Measurements from ENCODE around the gene CCBE1. TPM values are rescaled to one million over a fixed set of nuclear protein-coding genes. Genes with fewer than 3 reads are reported as not detected.

Gene CCBE1
- total RNA-seq, 1 donor from 2014 or later: 4.1 TPM

- Histone ChIP-seq H3K27me3 (ENCODE audit: insufficient read depth, low read length) (no peaks in the 10 kb centered on the region), H3K27ac (ENCODE audit: low read depth, low read length) (peak overlapping the region; percentile 91), H2AFZ (ENCODE audit: low read depth, low read length) (no peak overlapping the region), H3K4me3 (ENCODE audit: insufficient read depth, low read depth, low read length) (no peak overlapping the region), H3K9ac (ENCODE audit: low read length) (peak overlapping the region; percentile 73), H4K20me1 (ENCODE audit: insufficient read depth, low read length) (no peaks in the 10 kb centered on the region), H3K4me1 (ENCODE audit: insufficient read depth, low read length) (peaks cover 49% of the 10 kb centered on the region), H3K4me2 (ENCODE audit: low read length) (peak overlapping the region; percentile 66), H3K36me3 (ENCODE audit: insufficient read depth, low read length) (no peaks in the 10 kb centered on the region), H3K9me3 (ENCODE audit: insufficient read depth, low read depth, low read length) (peaks cover 3% of the 10 kb centered on the region), H3K79me2 (ENCODE audit: insufficient read depth, low read length) (no peaks in the 10 kb centered on the region)
- Mint-ChIP-seq H3K27me3 (ENCODE audit: low read depth, unreplicated experiment) (no peaks in the 10 kb centered on the region), H3K27ac (ENCODE audit: unreplicated experiment) (peak overlapping the region; percentile 94), H3K36me3 (ENCODE audit: low read depth, unreplicated experiment) (no peaks in the 10 kb centered on the region), H3K4me1 (ENCODE audit: low read depth, unreplicated experiment) (peaks cover 46% of the 10 kb centered on the region), H3K9me3 (ENCODE audit: unreplicated experiment) (peaks cover 11% of the 10 kb centered on the region), H3K4me3 (ENCODE audit: unreplicated experiment) (peak overlapping the region; percentile 36)
- FAIRE-seq: peak; percentile 17
- no peak for TF ChIP-seq EZH2 (IDR thresholded peaks at IDR 0.05; ENCODE audit: insufficient read depth, low read length)
- TF ChIP-seq, protein P1, sequence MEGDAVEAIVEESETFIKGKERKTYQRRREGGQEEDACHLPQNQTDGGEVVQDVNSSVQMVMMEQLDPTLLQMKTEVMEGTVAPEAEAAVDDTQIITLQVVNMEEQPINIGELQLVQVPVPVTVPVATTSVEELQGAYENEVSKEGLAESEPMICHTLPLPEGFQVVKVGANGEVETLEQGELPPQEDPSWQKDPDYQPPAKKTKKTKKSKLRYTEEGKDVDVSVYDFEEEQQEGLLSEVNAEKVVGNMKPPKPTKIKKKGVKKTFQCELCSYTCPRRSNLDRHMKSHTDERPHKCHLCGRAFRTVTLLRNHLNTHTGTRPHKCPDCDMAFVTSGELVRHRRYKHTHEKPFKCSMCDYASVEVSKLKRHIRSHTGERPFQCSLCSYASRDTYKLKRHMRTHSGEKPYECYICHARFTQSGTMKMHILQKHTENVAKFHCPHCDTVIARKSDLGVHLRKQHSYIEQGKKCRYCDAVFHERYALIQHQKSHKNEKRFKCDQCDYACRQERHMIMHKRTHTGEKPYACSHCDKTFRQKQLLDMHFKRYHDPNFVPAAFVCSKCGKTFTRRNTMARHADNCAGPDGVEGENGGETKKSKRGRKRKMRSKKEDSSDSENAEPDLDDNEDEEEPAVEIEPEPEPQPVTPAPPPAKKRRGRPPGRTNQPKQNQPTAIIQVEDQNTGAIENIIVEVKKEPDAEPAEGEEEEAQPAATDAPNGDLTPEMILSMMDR (IDR thresholded peaks at IDR 0.05; ENCODE audit: insufficient read depth, low read depth, low read length): no peak
- no peak for DNase-seq (ENCODE audit: low read depth)
Measured at GRCh38 chr18:59718464-59719157, 21.4 kb upstream of the CCBE1 start.

GRCh38 chr18:59718108-59718463 lies 20.9 kb upstream of the CCBE1 start:
- Mint-ChIP-seq H3K27ac (ENCODE audit: unreplicated experiment) (peak overlapping the region; percentile 94), H3K9me3 (ENCODE audit: unreplicated experiment) (peaks cover 11% of the 10 kb centered on the region), H3K27me3 (ENCODE audit: low read depth, unreplicated experiment) (no peaks in the 10 kb centered on the region), H3K4me1 (ENCODE audit: low read depth, unreplicated experiment) (peaks cover 46% of the 10 kb centered on the region), H3K36me3 (ENCODE audit: low read depth, unreplicated experiment) (no peaks in the 10 kb centered on the region), H3K4me3 (ENCODE audit: unreplicated experiment) (peak overlapping the region; percentile 36)
- peak; percentile 98 for DNase-seq (ENCODE audit: low read depth)
- H3K79me2 ChIP-seq (ENCODE audit: insufficient read depth, low read length): no peaks in the 10 kb centered on the region
- no peak overlapping the region for H2AFZ ChIP-seq (ENCODE audit: low read depth, low read length)
- peak; percentile 79 for FAIRE-seq
- H3K27ac ChIP-seq (ENCODE audit: low read depth, low read length): peak overlapping the region; percentile 91
- peaks cover 3% of the 10 kb centered on the region for H3K9me3 ChIP-seq (ENCODE audit: insufficient read depth, low read depth, low read length)
- no peak overlapping the region for H3K4me3 ChIP-seq (ENCODE audit: insufficient read depth, low read depth, low read length)
- no peak for TF ChIP-seq EZH2 (IDR thresholded peaks at IDR 0.05; ENCODE audit: insufficient read depth, low read length)
- TF ChIP-seq, protein P1 (IDR thresholded peaks at IDR 0.05; ENCODE audit: insufficient read depth, low read depth, low read length): no peak
- H3K4me1 ChIP-seq (ENCODE audit: insufficient read depth, low read length): peaks cover 49% of the 10 kb centered on the region
- no peaks in the 10 kb centered on the region for H3K27me3 ChIP-seq (ENCODE audit: insufficient read depth, low read length)
- H3K9ac ChIP-seq (ENCODE audit: low read length): peak overlapping the region; percentile 73
- H3K36me3 ChIP-seq (ENCODE audit: insufficient read depth, low read length): no peaks in the 10 kb centered on the region
- H3K4me2 ChIP-seq (ENCODE audit: low read length): peak overlapping the region; percentile 66
- no peaks in the 10 kb centered on the region for H4K20me1 ChIP-seq (ENCODE audit: insufficient read depth, low read length)

GRCh38 chr18:59717291-59717690 lies 20.1 kb upstream of the CCBE1 start:
- Mint-ChIP-seq H3K36me3 (ENCODE audit: low read depth, unreplicated experiment) (no peaks in the 10 kb centered on the region), H3K4me3 (ENCODE audit: unreplicated experiment) (no peak overlapping the region), H3K9me3 (ENCODE audit: unreplicated experiment) (peaks cover 13% of the 10 kb centered on the region), H3K4me1 (ENCODE audit: low read depth, unreplicated experiment) (peaks cover 46% of the 10 kb centered on the region), H3K27me3 (ENCODE audit: low read depth, unreplicated experiment) (no peaks in the 10 kb centered on the region), H3K27ac (ENCODE audit: unreplicated experiment) (peak overlapping the region; percentile 78)
- Histone ChIP-seq H3K27me3 (ENCODE audit: insufficient read depth, low read length) (peaks cover 3% of the 10 kb centered on the region), H3K4me2 (ENCODE audit: low read length) (no peak overlapping the region), H3K27ac (ENCODE audit: low read depth, low read length) (peak overlapping the region; percentile 62), H3K4me1 (ENCODE audit: insufficient read depth, low read length) (peaks cover 49% of the 10 kb centered on the region), H3K4me3 (ENCODE audit: insufficient read depth, low read depth, low read length) (no peak overlapping the region), H3K79me2 (ENCODE audit: insufficient read depth, low read length) (no peaks in the 10 kb centered on the region), H2AFZ (ENCODE audit: low read depth, low read length) (no peak overlapping the region), H3K9me3 (ENCODE audit: insufficient read depth, low read depth, low read length) (peaks cover 3% of the 10 kb centered on the region), H3K9ac (ENCODE audit: low read length) (no peak overlapping the region), H3K36me3 (ENCODE audit: insufficient read depth, low read length) (no peaks in the 10 kb centered on the region), H4K20me1 (ENCODE audit: insufficient read depth, low read length) (no peaks in the 10 kb centered on the region)
- no peak for FAIRE-seq
- no peak for DNase-seq (ENCODE audit: low read depth)
- no peak for TF ChIP-seq EZH2 (IDR thresholded peaks at IDR 0.05; ENCODE audit: insufficient read depth, low read length)
- TF ChIP-seq, protein P1 (IDR thresholded peaks at IDR 0.05; ENCODE audit: insufficient read depth, low read depth, low read length): no peak
